Measurements from ENCODE around the gene TAMALIN.

Gene TAMALIN

GRCh38 chr12:52027085-52027843, 20.5 kb downstream of the TAMALIN start:
- Mint-ChIP-seq H3K27me3 (peaks cover 14% of the 10 kb centered on the region), H3K27ac (no peak overlapping the region), H3K4me3 (no peak overlapping the region), H3K36me3 (ENCODE audit: low read depth) (no peaks in the 10 kb centered on the region), H3K4me1 (ENCODE audit: low read depth) (peaks cover 38% of the 10 kb centered on the region), H3K9me3 (no peaks in the 10 kb centered on the region)
- intact Hi-C loops (cut with micrococcal nuclease) = no loop called here

- intact Hi-C loops (cut with micrococcal nuclease) = no loop called here
- Mint-ChIP-seq H3K27ac (no peak overlapping the region), H3K27me3 (peaks cover 14% of the 10 kb centered on the region), H3K4me1 (ENCODE audit: low read depth) (peaks cover 37% of the 10 kb centered on the region), H3K36me3 (ENCODE audit: low read depth) (no peaks in the 10 kb centered on the region), H3K9me3 (no peaks in the 10 kb centered on the region), H3K4me3 (no peak overlapping the region)
These were observed 22.9 kb downstream of the TAMALIN start for GRCh38 chr12:52029685-52030084.

- H3K4me3 Mint-ChIP-seq = no peak overlapping the region
- intact Hi-C loops (cut with micrococcal nuclease) = loop anchor here (2.0 kb wide), 1 partner anchor 36 kb away; the partner anchor contains the start of gene ATG101
- peak overlapping the region; percentile 81 for H3K27ac Mint-ChIP-seq
- H3K27me3 Mint-ChIP-seq = peaks cover 31% of the 10 kb centered on the region
- peaks cover 32% of the 10 kb centered on the region for H3K4me1 Mint-ChIP-seq (ENCODE audit: low read depth)
- no peaks in the 10 kb centered on the region for H3K36me3 Mint-ChIP-seq (ENCODE audit: low read depth)
- H3K9me3 Mint-ChIP-seq = no peaks in the 10 kb centered on the region
These were observed 25.7 kb downstream of the TAMALIN start for GRCh38 chr12:52032446-52032803.

DNA sequence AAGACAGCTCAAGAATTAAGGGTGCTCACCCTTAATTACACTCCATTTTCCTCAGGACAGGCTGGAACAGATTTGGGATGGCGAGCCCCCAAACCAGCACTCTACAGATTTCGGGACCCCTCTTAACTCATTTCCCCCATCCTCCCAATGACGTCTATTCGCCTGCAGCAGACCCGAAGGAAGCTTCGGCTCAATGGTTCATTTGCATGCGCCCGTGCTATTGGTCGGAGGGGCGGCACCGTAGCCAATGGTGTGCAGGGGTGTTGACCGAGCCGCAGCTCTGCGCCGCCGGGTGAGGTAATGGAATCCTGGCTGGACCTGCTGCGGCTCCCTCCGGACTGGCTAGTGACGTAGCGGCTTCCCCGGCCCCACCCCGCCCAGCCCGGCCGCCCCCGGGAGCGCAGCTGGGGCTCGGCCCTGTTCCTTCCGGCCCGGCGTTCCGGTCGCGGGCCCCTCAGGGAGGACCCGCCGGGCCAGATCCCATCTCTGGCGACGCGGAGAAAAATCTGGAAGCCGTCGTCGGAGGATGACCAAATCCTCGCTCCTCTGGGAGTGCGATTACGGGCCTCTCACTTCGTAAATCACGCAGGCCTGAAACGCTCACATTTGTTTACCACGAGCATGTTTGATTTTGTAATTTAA, 26.2 kb downstream of the TAMALIN start:
- Mint-ChIP-seq H3K4me1 (ENCODE audit: low read depth) (peaks cover 37% of the 10 kb centered on the region), H3K9me3 (no peaks in the 10 kb centered on the region), H3K36me3 (ENCODE audit: low read depth) (no peaks in the 10 kb centered on the region), H3K27me3 (peaks cover 35% of the 10 kb centered on the region), H3K27ac (peak overlapping the region; percentile 81), H3K4me3 (peak overlapping the region; percentile 60)
- intact Hi-C loops (cut with micrococcal nuclease) = loop anchor here (1.0 to 2.0 kb wide), 2 partner anchors 18 to 36 kb away; partner anchors contain the start of genes ATG101 and NR4A1

DNA sequence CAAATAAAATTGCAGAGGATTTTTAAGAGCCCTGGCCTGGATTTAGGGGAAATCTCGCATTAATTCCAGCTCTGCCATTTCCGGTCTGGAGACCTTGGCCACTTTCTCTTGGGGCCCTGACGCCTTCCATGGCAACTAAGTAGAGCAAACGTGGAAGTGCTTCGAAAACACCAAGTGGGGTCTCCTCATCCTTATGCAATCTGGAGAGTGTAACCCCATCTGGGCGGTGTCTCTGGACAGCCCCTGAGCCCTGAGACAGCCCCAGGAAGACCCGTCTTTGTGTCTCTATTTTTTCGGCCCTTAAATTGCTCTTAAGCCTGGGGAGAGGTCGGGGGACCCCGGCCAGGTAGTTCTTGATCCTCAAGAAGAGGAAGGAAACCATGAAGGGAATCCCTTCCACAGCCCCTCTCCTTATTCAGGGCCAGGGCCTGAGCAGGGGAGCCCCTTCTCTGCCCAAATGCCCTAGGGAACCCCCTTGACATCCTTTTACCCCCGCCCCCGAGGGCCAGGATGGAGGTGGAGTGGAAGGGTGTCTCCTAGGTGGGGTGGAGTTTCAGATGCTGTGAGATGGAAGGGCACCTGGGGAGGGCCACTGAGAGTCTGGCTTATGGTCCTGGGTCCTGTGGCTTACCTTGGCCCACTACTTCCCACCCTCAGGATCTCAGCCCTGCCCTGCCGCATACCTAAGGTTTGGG, 26.8 kb downstream of the TAMALIN start:
- H3K27ac Mint-ChIP-seq = peak overlapping the region; percentile 81
- peaks cover 39% of the 10 kb centered on the region for H3K27me3 Mint-ChIP-seq
- peaks cover 42% of the 10 kb centered on the region for H3K4me1 Mint-ChIP-seq (ENCODE audit: low read depth)
- H3K9me3 Mint-ChIP-seq = no peaks in the 10 kb centered on the region
- intact Hi-C loops (cut with micrococcal nuclease) = loop anchor here (1.0 to 2.0 kb wide), 2 partner anchors 18 to 35 kb away; partner anchors contain the start of genes ATG101 and NR4A1
- no peaks in the 10 kb centered on the region for H3K36me3 Mint-ChIP-seq (ENCODE audit: low read depth)
- H3K4me3 Mint-ChIP-seq = peak overlapping the region; percentile 60

DNA sequence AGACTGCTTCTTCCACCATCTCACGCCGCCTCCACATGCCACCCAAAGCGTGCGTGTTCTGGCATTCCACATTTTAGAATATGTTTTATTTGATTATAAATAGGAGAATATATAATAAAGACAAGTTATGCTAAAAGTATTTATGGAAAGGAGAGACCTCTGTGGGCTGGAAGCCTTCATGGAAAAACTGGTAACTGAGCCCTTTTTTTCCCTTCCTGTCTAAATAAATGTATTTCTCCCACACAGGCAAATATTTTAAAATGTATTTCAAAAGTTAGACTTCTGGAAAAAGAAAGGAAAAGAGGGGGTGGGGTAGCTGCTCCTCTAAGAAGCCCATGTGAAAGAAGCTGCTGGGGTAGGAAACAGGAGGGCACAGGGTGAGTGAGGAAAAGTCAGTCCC, 28.4 kb downstream of the TAMALIN start:
- peaks cover 49% of the 10 kb centered on the region for H3K4me1 Mint-ChIP-seq (ENCODE audit: low read depth)

GRCh38 chr12:52035926-52036325, 29.2 kb downstream of the TAMALIN start:
- Mint-ChIP-seq H3K9me3 (no peaks in the 10 kb centered on the region), H3K4me1 (ENCODE audit: low read depth) (peaks cover 49% of the 10 kb centered on the region)
- intact Hi-C loops (cut with micrococcal nuclease) = no loop called here

More for the DNA sequence above, 28.4 kb downstream of the TAMALIN start:
- no peaks in the 10 kb centered on the region for H3K9me3 Mint-ChIP-seq
- H3K27ac Mint-ChIP-seq = no peak overlapping the region
- no peaks in the 10 kb centered on the region for H3K36me3 Mint-ChIP-seq (ENCODE audit: low read depth)
- H3K4me3 Mint-ChIP-seq = no peak overlapping the region
- intact Hi-C loops (cut with micrococcal nuclease) = no loop called here
- H3K27me3 Mint-ChIP-seq = peaks cover 43% of the 10 kb centered on the region

DNA sequence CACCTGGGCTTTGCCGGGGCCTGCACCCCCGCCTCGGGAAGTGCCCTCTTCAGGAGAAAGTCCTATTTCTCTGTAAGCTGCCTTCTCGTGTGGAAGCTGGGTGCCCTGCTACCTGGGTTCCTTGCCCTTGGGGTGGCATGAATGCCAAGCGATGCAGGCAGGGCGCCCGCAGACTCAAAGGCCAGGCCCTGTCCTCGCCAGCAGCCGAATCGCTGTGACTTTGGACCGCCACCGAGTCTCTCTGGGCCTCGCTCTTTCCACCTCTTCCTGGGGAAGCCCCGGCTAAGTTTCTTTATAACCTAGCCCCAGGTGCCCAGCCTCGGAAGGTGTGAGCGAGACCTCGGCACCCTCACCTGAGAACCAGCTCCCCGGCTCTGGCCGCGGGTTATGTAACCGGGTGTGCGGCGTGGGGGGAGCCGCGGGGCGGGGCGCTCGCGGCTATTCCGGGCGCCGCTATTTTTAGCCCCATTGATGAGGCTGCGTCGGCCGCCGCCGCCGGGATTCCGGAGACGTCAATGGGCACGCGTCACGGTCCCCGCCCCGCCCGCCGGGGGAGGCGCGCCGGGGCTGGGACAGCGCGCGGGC, 29.9 kb downstream of the TAMALIN start:
- H3K4me3 Mint-ChIP-seq = peak overlapping the region; percentile 48
- no peak overlapping the region for H3K27ac Mint-ChIP-seq
- H3K4me1 Mint-ChIP-seq (ENCODE audit: low read depth) = peaks cover 51% of the 10 kb centered on the region
- no peaks in the 10 kb centered on the region for H3K36me3 Mint-ChIP-seq (ENCODE audit: low read depth)
- intact Hi-C loops (cut with micrococcal nuclease) = no loop called here
- no peaks in the 10 kb centered on the region for H3K9me3 Mint-ChIP-seq
- peaks cover 49% of the 10 kb centered on the region for H3K27me3 Mint-ChIP-seq

More at GRCh38 chr12:52035926-52036325, 29.2 kb downstream of the TAMALIN start:
- Mint-ChIP-seq H3K4me3 (no peak overlapping the region), H3K27me3 (peaks cover 49% of the 10 kb centered on the region), H3K27ac (no peak overlapping the region), H3K36me3 (ENCODE audit: low read depth) (no peaks in the 10 kb centered on the region)

- Mint-ChIP-seq H3K4me1 (ENCODE audit: low read depth) (peaks cover 55% of the 10 kb centered on the region), H3K27me3 (peaks cover 54% of the 10 kb centered on the region), H3K4me3 (peak overlapping the region; percentile 59), H3K36me3 (ENCODE audit: low read depth) (no peaks in the 10 kb centered on the region), H3K27ac (peak overlapping the region; percentile 53), H3K9me3 (no peaks in the 10 kb centered on the region)
- intact Hi-C loops (cut with micrococcal nuclease) = no loop called here
These were observed 30.6 kb downstream of the TAMALIN start for GRCh38 chr12:52037248-52037861.

- peaks cover 51% of the 10 kb centered on the region for H3K27me3 Mint-ChIP-seq
- intact Hi-C loops (cut with micrococcal nuclease) = no loop called here
These were observed 31.7 kb downstream of the TAMALIN start for GRCh38 chr12:52038447-52038846.

DNA sequence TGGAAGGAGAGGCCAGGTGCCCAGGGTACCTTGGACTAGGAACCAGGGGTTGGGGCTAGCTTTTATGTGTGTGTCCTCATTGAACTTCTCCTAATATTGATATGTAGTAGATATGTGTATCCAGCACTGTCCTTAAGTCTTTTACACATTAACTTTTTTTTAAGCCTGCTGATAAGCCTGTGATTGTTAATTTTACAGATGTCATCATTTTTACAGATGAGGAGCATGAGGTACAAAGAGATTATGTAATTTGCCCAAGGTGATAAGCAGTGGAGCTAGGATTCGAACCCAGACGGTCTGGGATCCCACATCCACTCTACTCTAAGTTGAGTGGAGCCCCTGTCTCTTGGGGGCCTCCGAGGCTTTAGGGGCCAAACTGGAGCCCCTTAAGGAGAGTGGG, 34.3 kb downstream of the TAMALIN start:
- Mint-ChIP-seq H3K9me3 (no peaks in the 10 kb centered on the region), H3K4me3 (no peak overlapping the region), H3K36me3 (ENCODE audit: low read depth) (no peaks in the 10 kb centered on the region), H3K27me3 (peaks cover 32% of the 10 kb centered on the region), H3K27ac (no peak overlapping the region), H3K4me1 (ENCODE audit: low read depth) (peaks cover 56% of the 10 kb centered on the region)
- intact Hi-C loops (cut with micrococcal nuclease) = no loop called here

More at GRCh38 chr12:52038447-52038846, 31.7 kb downstream of the TAMALIN start:
- Mint-ChIP-seq H3K36me3 (ENCODE audit: low read depth) (no peaks in the 10 kb centered on the region), H3K4me1 (ENCODE audit: low read depth) (peaks cover 51% of the 10 kb centered on the region), H3K27ac (peak overlapping the region; percentile 51), H3K9me3 (no peaks in the 10 kb centered on the region), H3K4me3 (peak overlapping the region; percentile 40)

DNA sequence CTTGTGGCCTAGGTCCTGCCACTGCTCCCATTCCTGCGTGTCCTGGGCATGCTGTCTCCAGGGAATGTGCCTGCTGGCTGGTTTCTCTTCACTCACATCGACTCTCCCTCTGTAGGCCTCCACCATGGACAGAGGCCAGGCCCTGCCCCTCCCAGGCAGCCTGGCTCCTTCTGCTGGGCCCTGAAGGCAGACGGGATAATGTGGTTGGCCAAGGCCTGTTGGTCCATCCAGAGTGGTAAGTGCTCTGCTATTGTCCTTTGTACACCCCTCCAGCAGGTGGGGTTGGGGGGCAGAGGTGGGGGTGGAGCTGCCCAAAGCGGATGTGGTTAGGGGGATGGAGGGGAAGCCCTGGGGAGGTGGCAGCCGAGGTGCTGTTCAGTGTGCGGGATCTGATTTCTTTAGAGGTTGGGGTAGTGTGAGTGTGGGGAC, 35.0 kb downstream of the TAMALIN start:
- intact Hi-C loops (cut with micrococcal nuclease) = no loop called here
- peaks cover 28% of the 10 kb centered on the region for H3K27me3 Mint-ChIP-seq
- no peaks in the 10 kb centered on the region for H3K9me3 Mint-ChIP-seq
- H3K4me1 Mint-ChIP-seq (ENCODE audit: low read depth) = peaks cover 59% of the 10 kb centered on the region
- H3K4me3 Mint-ChIP-seq = no peak overlapping the region
- H3K36me3 Mint-ChIP-seq (ENCODE audit: low read depth) = no peaks in the 10 kb centered on the region
- peak overlapping the region; percentile 14 for H3K27ac Mint-ChIP-seq

GRCh38 chr12:52042706-52043385, 36.1 kb downstream of the TAMALIN start:
- no peaks in the 10 kb centered on the region for H3K36me3 Mint-ChIP-seq (ENCODE audit: low read depth)
- no peaks in the 10 kb centered on the region for H3K9me3 Mint-ChIP-seq
- intact Hi-C loops (cut with micrococcal nuclease) = no loop called here
- peaks cover 63% of the 10 kb centered on the region for H3K4me1 Mint-ChIP-seq (ENCODE audit: low read depth)
- no peak overlapping the region for H3K27ac Mint-ChIP-seq
- H3K27me3 Mint-ChIP-seq = peaks cover 22% of the 10 kb centered on the region
- H3K4me3 Mint-ChIP-seq = no peak overlapping the region
